Measurements from ENCODE around the gene GNG8.

Gene GNG8

DNA sequence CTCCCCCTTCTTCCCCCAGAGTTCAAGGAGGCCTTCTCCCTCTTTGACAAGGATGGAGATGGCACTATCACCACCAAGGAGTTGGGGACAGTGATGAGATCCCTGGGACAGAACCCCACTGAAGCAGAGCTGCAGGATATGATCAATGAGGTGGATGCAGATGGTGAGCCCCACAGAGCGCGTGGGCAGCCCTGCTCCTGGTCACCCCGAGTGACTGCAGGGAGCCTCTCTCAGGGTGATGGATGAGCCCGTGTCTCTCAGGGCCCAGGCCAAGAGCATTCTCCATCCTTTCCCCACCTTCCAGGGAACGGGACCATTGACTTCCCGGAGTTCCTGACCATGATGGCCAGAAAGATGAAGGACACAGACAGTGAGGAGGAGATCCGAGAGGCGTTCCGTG lies 27.8 kb downstream of the GNG8 start:
- TF ChIP-seq, protein P1, sequence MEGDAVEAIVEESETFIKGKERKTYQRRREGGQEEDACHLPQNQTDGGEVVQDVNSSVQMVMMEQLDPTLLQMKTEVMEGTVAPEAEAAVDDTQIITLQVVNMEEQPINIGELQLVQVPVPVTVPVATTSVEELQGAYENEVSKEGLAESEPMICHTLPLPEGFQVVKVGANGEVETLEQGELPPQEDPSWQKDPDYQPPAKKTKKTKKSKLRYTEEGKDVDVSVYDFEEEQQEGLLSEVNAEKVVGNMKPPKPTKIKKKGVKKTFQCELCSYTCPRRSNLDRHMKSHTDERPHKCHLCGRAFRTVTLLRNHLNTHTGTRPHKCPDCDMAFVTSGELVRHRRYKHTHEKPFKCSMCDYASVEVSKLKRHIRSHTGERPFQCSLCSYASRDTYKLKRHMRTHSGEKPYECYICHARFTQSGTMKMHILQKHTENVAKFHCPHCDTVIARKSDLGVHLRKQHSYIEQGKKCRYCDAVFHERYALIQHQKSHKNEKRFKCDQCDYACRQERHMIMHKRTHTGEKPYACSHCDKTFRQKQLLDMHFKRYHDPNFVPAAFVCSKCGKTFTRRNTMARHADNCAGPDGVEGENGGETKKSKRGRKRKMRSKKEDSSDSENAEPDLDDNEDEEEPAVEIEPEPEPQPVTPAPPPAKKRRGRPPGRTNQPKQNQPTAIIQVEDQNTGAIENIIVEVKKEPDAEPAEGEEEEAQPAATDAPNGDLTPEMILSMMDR (conservative IDR thresholded peaks at IDR 0.05; ENCODE audit: control insufficient read depth, insufficient read depth, low read depth, low read length) = no peak
- DNase-seq (ENCODE audit: low read depth) = no peak
- H3K4me3 ChIP-seq (ENCODE audit: control insufficient read depth, low read depth, low read length) = no peak overlapping the region

DNA sequence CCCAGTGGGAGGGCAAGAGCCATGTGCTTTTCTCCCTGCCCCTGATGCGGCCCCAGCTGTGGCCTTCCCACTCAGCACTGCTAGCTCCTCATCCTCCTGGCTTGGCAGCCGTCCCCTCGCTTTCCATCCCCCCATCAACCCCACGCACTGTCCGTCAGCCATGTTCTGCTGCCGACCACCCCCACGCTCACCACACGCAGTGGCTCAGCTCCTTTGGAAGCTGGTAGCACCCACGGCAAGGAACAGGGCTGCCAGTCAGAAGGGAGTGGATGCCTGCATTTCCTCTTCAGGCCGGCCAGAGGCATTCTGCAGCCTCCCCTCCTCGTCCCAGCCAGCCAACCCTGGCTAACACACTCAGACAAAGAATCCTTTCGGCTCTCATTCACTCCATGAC lies 28.6 kb downstream of the GNG8 start:
- no peak for DNase-seq (ENCODE audit: low read depth)
- H3K4me3 ChIP-seq (ENCODE audit: control insufficient read depth, low read depth, low read length) = no peak overlapping the region
- TF ChIP-seq, protein P1 (conservative IDR thresholded peaks at IDR 0.05; ENCODE audit: control insufficient read depth, insufficient read depth, low read depth, low read length) = no peak

DNA sequence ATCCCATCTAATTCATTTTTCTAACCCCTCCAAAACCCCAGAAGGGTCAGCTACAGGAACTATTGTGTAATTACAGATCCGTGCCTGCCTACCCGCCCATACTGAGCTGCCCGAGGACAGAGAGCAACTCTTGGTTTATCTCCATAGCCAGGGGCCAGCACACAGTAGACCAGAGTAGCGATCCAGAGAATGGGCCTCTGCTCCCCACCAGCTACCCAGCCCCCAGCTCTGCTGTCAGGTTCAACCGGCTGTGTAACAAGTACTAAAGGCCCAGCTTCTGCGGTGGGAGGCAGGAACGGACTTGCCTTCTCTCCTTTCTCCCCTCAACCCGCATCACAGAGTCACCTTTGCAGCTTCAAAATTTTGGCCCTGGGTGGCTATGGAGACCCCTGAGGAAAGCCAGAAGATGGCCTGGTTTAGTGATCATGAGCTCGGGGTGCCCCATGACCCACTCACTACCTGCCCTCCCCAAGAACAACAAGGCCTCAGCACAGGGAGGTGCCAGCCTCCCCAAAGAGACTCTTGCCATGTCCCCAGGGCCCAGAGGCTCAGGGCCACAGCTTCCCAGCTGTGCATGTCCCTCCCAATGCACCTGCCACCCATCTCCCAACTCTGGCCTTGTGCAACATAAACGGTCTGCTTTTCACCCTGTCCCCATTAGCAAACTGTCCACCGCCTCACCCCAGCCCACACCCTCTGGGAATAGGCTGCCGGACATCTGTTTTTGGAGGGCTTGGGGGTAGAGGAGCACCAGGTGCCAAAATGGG lies 29.1 kb downstream of the GNG8 start:
- no peak overlapping the region for H3K4me3 ChIP-seq (ENCODE audit: control insufficient read depth, low read depth, low read length)
- DNase-seq (ENCODE audit: low read depth) = no peak
- TF ChIP-seq, protein P1 (conservative IDR thresholded peaks at IDR 0.05; ENCODE audit: control insufficient read depth, insufficient read depth, low read depth, low read length) = no peak

DNA sequence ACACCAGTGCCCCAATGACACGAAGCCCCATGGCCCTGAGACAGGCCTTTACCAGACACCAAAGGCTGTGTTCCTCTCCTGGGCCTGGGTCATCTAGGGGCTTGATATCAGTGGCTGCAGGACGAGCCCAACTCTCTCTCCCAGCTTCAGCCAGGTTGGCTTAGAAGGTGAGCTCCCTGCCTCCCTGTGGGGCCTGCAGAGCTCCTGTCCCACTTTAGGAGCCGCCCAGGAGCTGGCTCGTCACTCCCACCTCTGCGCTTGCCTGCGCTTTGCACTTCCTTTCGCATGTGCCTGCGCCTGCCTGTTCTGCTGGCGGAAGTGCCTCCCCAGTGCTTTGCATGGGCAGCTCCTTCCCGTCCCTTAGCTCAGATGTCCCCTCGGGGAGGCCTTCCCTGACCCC lies 30.0 kb downstream of the GNG8 start:
- DNase-seq (ENCODE audit: low read depth) = no peak
- H3K4me3 ChIP-seq (ENCODE audit: control insufficient read depth, low read depth, low read length) = no peak overlapping the region
- TF ChIP-seq, protein P1 (conservative IDR thresholded peaks at IDR 0.05; ENCODE audit: control insufficient read depth, insufficient read depth, low read depth, low read length) = no peak

DNA sequence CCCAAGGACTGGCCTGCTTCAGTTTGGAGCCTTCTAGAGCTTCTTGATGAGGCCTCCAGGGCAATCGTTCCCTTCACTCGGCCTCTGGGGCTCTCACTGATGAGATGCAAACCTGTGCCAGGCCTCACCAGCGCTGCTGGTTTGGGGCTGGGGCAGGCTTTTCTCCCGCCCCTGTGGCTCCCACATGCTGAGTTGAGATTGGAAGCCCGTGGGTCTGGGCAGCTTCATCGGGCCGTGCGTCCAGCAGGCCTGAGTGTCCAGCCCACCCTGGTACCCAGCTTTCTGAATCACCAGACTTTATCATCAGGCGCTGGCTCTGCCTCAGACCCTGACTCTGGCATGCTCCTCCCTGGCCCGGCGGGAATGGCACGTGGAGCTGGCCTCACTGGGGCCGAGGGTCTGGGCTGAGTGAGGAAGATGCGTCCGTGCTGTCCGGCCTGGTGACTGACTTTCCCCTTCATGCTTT lies 30.6 kb downstream of the GNG8 start:
- H3K4me3 ChIP-seq (ENCODE audit: control insufficient read depth, low read depth, low read length) = no peak overlapping the region
- TF ChIP-seq, protein P1 (conservative IDR thresholded peaks at IDR 0.05; ENCODE audit: control insufficient read depth, insufficient read depth, low read depth, low read length) = no peak
- no peak for DNase-seq (ENCODE audit: low read depth)

DNA sequence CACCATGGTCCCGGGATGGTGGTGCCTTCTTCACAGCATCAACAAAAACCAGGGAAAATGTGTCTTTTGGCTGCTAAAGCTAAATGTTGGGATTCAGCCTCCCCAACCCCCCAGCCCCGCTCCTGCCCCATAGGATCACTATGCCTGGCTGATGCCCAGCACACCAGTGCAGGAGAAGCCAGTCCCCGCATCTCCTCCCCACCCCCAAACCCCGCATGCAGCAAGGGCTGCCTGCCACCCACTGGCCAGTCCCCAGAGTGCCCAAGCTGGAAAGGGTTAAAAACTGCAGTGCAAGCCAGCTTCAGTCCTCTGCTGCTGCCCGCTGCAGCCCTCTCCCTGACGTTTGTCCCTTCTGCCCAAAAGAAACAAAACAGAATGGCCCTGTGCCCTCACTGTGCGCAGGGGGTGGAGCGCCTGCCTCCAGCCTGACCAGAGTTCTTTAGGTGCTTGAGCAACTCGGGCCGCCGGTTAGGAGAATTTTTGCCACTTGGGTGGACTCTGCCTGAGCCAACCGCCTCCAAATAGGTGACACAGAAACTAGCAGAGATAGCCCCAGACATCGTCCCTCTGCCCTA lies 31.1 kb downstream of the GNG8 start:
- H3K4me3 ChIP-seq (ENCODE audit: control insufficient read depth, low read depth, low read length) = no peak overlapping the region
- no peak for DNase-seq (ENCODE audit: low read depth)
- TF ChIP-seq, protein P1 (conservative IDR thresholded peaks at IDR 0.05; ENCODE audit: control insufficient read depth, insufficient read depth, low read depth, low read length) = no peak

Measured in fibroblast of mammary gland (primary cell).